ENCODE data around the gene AKT3.
"Not testable (repeated sequence)": the region's sequence is repeated elsewhere in the genome, so short reads cannot be mapped to it uniquely, and the experiment has no call there.

Gene AKT3

DNA sequence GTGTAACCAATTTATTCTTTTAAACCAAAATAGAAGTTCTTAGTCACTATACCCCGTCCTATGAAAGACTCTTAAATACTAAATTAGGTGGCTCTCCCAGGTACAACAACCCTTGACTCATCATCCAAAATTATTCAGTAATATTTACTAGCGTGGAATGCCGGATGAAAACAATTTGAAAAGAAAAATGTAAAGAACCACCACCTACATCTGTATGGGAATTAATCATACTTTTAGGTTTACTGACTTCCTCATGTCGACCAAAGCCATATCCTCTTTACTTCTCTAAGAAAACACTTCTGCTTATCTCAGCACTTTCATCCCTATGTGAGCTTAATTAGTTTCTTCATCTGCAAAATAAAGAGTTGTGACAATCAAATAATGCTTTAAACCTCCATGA is 139.6 kb downstream of the AKT3 start:
- DNase-seq (ENCODE audit: low read depth in 4 of 4, low spot score in 1 of 4) = no peak

DNA sequence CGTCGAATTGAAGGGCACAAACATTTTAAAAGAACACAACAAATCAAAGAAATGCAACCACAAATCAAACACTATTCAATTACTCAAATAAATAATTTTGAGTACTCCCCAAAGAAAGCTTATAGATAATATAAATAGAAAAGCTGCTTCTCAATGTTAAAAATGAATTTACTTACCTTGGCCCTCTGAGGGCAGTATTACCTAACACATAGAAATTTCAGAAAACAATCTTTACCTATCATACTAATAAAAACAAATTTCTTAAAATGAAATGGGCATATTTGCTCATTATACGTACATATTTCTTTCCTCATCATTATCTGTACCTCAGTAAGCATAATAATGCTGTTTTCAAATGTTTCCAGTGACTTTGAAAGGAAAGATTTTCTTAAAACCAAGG is 141.8 kb downstream of the AKT3 start:
- DNase-seq (ENCODE audit: low read depth in 4 of 4, low spot score in 1 of 4) = no peak

DNA sequence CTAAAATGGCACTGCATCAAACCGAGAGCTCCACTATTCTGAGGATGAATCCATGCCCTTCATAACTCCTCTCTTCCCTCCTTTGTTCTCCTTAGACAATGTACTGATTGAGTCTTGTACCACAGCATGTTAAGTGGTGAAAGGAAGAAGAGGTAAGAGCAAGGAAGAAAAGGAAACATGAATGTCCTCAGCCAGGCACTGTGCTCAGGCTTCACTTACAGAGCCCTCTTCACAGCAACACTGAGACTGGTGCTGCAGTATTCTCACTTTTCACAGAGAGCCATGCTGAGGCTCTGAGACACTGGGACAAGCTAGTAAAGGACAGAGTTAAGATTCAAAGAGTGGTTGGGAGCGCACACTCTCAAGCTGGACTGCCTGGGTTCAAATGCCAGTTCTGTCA is 143.5 kb downstream of the AKT3 start:
- DNase-seq (ENCODE audit: low read depth in 4 of 4, low spot score in 1 of 4) = no peak

DNA sequence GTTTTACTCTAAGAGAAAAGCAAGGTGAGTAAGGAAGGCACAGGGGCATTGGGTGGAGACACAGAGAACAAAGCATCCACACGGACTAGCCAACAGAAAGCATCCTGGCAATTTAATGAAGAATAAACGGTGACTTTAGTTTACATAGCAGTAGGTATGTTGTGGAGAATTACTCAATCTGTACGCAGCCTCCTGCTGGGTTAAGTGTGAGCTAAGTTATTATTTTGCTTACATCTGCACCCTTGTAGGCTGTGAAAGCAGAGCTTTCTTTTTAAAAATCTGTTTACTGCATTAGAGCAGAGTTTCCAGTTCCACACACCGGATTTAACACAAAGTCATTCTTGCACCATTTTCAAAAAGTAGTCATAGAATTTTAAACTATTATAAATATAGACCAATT is 144.5 kb downstream of the AKT3 start:
- DNase-seq (ENCODE audit: low read depth in 4 of 4, low spot score in 1 of 4) = no peak

DNA sequence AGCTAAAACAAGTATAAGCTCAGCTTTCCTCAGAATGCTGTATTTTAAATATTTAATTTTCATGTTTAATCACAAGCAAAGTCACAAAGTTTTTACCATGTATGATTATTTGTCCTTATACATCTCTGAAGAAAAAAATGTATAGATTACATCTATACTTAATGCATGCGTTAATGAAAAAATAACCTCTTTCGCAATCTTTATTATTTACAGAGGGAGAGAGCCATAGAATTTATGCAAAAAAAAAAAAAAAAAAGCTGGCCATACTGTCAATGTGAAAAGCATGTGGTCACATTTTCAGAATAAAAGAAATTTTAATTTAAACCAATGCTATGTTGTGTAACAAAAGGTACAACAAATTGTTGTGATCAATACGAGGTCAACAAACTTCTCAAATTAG is 148.2 kb downstream of the AKT3 start:
- no peak for DNase-seq (ENCODE audit: low read depth in 4 of 4, low spot score in 1 of 4)

DNA sequence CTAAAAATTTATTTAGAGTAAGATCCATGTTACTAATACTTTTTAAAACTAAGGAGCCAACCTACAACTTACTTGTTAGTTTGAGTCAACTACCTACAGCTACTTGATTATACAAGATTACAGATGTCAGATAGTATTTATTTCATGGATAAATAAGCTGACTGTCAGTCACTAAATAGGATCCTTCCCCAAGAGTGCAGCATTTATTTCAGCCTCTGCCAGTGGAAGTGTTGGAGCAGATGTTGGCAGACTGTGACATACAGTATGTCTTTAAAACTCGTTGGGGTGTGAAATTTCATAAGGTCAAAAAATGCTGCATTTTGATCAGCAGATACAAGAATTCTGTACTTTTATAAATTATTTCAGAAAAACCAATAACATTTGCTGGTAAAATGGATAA is 156.2 kb downstream of the AKT3 start:
- DNase-seq (ENCODE audit: low read depth in 4 of 4, low spot score in 1 of 4) = no peak

DNA sequence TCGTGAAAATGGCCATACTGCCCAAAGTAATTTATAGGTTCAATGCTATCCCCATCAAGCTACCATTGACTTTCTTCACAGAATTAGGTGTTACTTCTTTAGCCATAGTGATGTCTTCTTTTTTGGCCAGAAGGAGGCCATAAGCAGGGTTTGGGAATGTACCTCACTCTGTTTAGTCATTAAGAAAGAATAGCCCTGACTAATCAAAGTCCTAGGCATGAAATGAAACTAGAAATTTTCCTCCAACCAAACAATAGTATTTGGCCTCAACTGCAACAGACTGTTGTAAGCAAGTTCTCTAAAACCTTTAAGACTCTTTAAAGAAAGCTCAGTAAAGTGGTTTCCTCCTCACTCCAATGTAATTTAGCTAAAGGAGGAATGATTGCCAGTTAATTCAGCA is 163.9 kb downstream of the AKT3 start:
- DNase-seq (ENCODE audit: low read depth in 4 of 4, low spot score in 1 of 4) = no peak

DNA sequence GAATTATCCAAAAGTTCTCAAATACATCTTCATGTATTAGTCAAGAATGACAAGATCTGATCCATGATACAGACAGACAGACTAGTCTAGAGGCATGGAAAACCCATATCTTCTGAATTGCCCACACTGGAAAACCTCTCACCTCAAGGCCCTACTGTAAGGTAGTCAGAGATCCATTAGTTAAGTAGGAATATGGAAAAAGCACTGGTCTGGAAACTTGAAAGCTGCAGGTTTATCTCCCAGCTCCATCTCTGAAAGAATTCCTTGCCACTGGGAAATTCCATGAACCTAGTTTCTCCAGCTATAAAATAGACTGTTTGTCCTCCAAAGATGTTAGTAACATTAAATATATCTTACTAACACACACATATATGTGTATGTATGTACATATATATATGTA is 169.2 kb downstream of the AKT3 start:
- no peak for DNase-seq (ENCODE audit: low read depth in 4 of 4, low spot score in 1 of 4)

DNA sequence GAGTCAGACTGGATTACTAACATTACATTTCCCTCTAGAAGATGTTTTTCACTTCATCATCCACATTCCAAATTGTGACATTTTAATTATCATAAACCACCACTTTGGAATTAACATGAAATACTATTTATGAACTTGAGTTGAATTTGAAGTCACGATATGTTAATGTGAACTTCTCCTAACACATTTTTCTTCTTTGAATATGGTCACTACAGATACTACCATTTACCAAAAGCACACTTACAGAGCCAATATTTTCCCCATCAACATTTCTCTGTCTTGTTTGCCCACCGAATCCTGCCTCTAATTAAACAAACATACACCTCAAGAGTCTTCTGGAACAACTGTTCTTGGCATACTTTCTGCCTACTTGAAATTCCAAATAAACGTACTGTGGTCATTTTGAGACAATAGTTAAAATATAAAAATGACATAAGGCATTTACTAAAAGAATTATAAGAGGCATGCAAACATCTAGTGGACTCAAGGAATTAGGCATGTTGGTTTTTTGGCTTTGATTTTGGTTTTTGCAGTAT is 177.4 kb downstream of the AKT3 start:
- DNase-seq (ENCODE audit: low read depth in 4 of 4, low spot score in 1 of 4) = no peak

DNA sequence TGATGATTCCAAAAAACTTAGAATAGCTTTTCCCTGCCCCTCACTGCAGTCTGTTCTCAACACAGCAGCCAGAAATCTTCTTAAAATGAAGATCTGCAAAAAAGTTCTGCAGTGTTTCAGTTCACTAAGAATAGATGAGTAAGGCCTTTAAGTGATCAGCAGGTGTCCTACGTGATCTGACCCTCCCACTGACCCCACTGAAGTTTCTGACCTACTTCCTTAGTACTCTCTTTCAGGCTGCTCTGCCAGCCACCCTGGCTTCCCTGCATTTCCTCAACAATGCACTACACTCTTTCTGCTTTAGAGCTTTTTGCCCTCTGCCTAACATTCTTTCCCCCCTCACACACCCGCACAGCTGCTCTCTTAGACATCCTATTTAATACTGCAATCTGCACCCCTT is 182.5 kb downstream of the AKT3 start:
- DNase-seq (ENCODE audit: low read depth in 4 of 4, low spot score in 1 of 4) = no peak

DNA sequence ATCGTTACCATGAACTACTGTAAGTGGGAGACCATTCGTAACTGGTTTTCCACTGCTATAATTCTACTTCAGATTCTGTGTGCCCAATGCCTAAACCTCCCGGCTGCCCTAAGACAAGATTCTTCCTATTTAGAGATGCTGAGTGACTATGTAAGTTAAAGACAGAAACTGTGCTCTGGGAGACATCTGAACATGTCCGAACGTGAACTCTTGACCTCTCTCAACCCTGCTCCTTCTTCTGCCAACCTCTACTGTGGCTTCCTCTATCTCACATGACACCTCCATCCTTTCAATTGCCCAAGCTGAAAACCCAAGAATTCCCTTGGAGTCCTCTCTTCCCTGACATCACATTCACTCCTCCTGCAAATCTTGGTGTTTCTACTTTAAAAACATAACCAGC is 182.9 kb downstream of the AKT3 start:
- DNase-seq (ENCODE audit: low read depth in 4 of 4, low spot score in 1 of 4) = no peak

DNA sequence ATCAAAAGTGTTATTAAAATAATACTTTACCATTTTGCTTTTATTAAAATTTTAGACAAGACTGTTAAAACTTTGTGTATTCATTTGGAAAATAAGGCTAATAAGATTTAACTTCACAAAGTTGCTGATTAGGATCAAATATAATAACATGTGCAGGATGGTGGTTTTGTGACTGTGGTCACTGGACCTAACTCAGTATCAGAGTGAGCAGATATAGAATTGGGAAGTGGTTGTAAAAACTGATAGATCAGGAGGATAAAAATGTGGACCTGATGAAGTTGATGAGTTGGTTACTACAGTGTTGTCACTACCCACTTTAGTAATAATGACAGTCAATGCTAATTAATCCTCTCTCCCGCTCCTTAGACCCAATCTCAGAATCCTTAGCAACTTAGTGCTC is 186.4 kb downstream of the AKT3 start:
- no peak for DNase-seq (ENCODE audit: low read depth in 4 of 4, low spot score in 1 of 4)

DNA sequence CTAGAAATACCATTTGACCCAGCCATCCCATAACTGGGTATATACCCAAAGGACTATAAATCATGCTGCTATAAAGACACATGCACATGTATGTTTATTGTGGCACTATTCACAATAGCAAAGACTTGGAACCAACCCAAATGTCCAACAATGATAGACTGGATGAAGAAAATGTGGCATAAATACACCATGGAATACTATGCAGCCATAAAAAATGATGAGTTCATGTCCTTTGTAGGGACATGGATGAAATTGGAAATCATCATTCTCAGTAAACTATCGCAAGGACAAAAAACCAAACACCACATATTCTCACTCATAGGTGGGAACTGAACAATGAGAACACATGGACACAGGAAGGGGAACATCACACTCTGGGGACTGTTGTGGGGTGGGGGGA is 187.9 kb downstream of the AKT3 start:
- DNase-seq (ENCODE audit: low read depth in 4 of 4, low spot score in 1 of 4) = not testable (repeated sequence)

DNA sequence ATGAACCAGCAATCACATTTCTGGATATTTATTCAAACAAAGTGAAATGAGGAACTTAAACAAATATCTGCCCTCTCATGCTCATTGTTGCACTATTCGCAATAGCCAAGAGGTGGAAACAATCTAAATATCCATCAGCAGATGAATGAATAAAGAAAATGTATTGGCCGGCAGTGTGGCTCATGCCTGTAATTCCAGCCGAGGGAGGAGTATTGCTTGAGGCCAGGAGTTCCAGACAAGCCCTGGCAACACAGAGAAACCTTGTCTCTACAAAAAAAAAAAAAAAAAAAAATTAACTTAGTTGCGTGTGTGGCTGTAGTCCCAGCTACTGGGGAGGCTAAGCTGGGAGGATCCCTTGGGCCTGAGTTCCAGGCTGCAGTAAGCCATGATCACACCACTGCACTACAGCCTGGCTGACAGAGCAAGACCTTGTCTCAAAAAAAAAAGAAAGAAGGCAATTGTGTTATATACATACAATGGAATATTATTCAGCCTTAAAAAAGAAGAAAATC is 191.4 kb downstream of the AKT3 start:
- DNase-seq (ENCODE audit: low read depth in 4 of 4, low spot score in 1 of 4) = no peak

DNA sequence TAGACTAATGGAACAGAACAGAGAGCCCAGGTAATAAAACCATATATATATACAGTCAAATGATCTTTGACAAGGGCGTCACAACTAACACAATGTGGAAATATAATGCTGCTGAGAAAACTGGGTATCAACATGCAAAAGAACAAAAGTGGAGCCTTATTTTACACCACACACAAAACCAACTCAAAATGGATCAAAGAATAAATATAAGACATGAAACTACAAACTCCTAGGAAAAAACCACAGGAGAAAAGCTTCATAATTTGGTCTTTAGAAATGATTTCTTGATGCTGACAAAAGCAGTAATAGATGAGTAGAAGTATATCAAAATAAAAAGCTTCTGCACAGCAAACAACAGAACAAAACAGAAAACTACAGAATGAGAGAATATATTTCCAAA is 192.2 kb downstream of the AKT3 start:
- DNase-seq (ENCODE audit: low read depth in 4 of 4, low spot score in 1 of 4) = no peak

DNA sequence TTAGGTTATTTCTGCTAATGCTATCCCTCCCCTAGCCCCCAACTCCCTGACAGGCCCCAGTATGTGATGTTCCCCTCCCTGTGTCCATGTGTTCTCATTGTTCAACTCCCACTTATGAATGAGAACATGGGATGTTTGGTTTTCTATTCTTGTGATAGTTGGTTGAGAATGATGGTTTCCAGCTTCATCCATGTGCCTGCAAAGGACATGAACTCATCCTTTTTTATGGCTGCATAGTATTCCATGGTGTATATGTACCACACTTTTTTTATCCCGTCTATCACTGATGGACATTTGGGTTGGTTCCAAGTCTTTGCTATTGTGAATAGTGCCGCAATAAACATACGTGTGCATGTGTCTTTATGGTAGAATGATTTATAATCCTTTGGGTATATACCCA is 200.5 kb downstream of the AKT3 start:
- not testable (repeated sequence) for DNase-seq (ENCODE audit: low read depth in 4 of 4, low spot score in 1 of 4)

DNA sequence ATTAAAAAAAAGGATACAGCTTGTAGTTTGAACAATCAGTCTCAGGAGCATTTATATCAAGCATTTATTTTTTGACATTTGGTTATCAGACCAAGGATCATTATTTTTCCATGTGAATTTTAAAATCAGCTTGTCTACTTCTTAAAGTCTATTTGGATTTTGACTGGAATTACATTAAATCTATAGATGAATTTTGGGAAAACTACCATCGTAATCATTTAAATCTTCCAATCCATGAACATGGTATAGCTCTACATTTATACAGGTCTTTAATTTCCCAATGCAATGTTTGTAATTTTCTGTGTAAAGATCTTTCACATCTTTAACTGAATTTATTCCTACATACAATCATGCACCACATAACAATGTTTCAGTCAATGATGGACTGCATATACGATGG is 203.2 kb downstream of the AKT3 start:
- DNase-seq (ENCODE audit: low read depth in 4 of 4, low spot score in 1 of 4) = no peak

DNA sequence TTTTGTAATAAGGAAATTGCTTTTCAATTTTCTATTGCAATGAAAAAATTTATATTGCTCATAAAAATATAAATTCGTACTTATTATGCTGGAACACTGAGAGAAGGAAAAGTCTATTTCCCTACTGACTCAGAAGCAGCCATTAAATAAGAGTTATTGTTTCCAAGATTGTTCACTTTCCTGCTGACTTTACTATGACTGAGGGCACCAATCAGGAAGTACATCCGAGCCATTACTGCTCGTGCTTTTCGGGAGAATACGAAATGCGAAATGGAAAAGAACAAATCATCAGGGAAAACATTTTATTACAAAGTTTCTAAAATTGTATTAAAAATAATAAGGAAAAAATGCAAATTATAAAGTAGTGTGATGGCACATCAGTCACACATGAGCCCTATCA is 204.8 kb downstream of the AKT3 start:
- DNase-seq (ENCODE audit: low read depth in 4 of 4, low spot score in 1 of 4) = no peak

DNA sequence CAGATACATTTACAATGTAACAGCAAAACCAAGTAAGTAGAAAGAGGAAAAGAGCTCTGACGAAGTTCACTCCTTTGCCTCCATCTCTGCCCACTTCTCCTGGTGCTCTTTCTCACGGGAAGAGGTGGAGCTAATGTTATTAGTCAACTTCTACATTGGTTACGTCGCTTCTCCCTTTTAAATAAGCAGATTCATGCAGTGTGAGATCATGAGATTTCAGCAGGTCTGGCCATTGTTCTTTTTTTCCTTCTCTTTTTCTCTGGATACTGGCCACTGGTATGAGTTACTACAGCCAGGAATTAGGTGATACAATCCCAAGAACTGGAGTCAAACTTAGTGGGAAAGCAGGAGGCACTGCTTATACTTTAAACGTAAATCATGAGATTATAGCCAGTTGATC is 207.1 kb downstream of the AKT3 start:
- no peak for DNase-seq (ENCODE audit: low read depth in 4 of 4, low spot score in 1 of 4)

DNA sequence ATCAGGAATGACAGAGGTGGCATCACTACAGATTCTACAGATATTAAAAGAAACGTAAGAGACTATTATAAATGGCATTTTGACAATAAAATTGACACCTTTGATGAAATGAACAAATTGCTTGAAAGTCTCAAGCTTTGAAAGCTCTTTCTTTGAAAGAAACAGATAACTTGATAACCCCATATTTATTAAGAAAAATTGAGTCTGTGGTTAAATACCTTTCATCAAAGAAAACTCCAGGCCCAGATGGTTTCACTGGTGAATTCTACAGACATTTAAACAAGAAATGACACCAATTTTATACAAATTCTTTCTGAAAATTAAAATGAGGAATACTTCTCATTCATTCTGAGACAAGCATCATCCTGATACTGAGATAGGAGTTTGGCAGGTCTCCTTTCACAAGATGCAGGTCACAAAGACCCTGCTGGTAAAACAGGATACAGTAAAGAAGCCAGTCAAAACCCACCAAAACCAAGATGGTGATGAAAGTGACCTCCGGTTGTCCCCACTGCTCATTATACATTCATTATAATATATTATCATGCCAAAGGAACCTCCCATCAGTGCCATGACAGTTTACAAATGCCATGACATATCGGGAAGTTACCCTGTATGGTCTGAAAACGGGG is 210.9 kb downstream of the AKT3 start:
- DNase-seq (ENCODE audit: low read depth in 4 of 4, low spot score in 1 of 4) = no peak

DNA sequence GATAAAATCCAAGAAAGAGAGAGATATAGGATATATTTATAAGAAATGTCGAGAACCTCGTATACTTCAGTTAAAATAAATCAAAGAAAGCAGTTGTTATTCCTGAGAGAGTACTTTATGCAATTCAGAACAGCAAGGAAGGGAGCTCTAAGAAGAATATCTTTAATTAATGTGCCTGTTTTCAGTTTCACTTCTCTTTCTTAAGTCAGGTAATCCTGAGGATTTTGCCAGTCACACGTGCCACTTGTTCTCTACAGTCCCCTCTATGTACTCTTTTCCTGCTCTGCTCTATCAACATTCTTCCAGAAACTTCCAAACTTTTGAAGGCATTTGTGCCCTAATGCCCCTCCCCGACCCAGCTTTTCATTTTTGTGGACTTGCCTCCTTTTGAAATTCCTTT is 211.9 kb downstream of the AKT3 start:
- DNase-seq (ENCODE audit: low read depth in 4 of 4, low spot score in 1 of 4) = no peak

DNA sequence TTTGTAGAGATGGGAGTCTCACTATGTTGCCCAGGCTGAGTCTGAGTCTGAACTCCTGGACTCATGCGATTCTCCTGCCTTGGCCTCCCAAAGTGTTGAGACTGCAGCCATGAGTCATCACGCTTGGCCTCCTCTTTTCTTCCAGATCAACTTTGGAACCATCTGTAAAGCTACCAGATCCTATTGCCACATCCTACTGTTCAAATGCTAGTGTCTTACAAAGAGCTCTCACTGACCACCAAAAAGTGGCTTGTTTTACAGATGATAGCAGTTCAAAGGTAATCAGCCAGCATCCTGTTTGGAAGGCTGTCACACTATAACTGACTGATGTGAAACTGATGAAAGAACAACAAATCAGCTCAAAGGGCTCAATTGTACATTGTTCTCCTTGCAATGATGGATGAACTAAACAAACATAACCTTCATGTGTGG is 221.6 kb downstream of the AKT3 start:
- DNase-seq (ENCODE audit: low read depth in 4 of 4, low spot score in 1 of 4) = no peak

DNA sequence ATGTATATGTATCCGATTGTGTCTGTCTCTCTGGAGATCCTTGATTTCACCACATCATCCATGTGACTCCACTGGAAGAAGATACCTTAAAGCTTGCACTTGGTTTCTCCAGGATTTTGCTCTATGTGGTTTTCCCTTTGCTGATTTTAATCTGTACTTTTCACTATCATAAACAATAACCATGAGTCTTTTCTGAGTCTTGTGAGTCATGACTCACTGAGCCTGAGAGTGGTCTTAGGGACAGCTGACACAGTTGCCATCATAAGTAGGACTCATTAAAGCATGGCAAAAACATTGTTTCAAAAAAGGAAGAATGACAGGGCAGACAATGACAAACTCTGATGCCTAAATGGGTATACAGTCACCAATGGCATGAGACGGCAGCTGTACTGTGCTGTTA is 226.2 kb downstream of the AKT3 start:
- DNase-seq (ENCODE audit: low read depth in 4 of 4, low spot score in 1 of 4) = no peak

Measured in stimulated activated CD4-positive, alpha-beta T cell treated with anti-CD3 and anti-CD28 coated beads, Interleukin-1b, Interleukin-23, amount 100 ng/mL, for 24 hours (primary cell).